Fibroblast of villous mesenchyme (primary cell): Measurements from ENCODE around the gene MPST. TPM values are rescaled to one million over a fixed set of nuclear protein-coding genes. Genes with fewer than 3 reads are reported as not detected.

ENCODE experiments used
- DNase-seq: peaks from one replicate; pipeline ENCODE4 v3.0.0-alpha.2; 2010; ENCODE audit warnings: low read depth
- H3K4me3 ChIP-seq: 2 replicates; pipeline ENCODE4 v1.5.1; 2011; ENCODE audit warnings: low read depth, mild to moderate bottlenecking, low read length
- total RNA-seq: library from RNA; depleted of rRNA; stranded (reverse); fragments of >200 nt; gene quantifications from 2 replicates; pipeline ENCODE4 v1.2.3, GENCODE V29; 2012
- TF ChIP-seq, protein P1 (sequence below): IDR thresholded peaks from 2 replicates; pipeline ENCODE4 v1.5.1; 2012; ENCODE audit warnings: low read depth, mild to moderate bottlenecking, low read length; ENCODE audit not compliant: insufficient read depth

Gene MPST
- total RNA-seq, 1 donor = 64.3 TPM

DNA sequence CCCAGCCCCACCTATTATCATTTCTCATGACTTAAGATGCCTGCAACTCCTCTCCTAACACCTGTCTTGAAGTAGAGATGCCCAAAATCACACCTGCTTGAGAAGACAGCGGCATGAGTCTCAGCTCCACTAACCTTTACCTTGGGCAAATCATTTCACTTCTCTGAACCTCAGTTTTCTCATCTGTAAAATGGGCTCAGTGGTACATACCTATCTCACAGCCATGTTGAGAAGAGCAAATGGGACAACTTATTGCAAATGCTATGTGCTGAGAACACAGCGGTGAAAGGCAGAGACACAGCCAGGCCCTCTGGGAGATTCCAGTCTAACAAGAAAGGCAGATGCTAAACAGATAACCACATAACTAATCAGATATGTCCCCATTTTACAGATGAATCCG, 8.1 kb upstream of the MPST start:
- no peak overlapping the region for H3K4me3 ChIP-seq
- no peak for DNase-seq
- TF ChIP-seq, protein P1, sequence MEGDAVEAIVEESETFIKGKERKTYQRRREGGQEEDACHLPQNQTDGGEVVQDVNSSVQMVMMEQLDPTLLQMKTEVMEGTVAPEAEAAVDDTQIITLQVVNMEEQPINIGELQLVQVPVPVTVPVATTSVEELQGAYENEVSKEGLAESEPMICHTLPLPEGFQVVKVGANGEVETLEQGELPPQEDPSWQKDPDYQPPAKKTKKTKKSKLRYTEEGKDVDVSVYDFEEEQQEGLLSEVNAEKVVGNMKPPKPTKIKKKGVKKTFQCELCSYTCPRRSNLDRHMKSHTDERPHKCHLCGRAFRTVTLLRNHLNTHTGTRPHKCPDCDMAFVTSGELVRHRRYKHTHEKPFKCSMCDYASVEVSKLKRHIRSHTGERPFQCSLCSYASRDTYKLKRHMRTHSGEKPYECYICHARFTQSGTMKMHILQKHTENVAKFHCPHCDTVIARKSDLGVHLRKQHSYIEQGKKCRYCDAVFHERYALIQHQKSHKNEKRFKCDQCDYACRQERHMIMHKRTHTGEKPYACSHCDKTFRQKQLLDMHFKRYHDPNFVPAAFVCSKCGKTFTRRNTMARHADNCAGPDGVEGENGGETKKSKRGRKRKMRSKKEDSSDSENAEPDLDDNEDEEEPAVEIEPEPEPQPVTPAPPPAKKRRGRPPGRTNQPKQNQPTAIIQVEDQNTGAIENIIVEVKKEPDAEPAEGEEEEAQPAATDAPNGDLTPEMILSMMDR = no peak

DNA sequence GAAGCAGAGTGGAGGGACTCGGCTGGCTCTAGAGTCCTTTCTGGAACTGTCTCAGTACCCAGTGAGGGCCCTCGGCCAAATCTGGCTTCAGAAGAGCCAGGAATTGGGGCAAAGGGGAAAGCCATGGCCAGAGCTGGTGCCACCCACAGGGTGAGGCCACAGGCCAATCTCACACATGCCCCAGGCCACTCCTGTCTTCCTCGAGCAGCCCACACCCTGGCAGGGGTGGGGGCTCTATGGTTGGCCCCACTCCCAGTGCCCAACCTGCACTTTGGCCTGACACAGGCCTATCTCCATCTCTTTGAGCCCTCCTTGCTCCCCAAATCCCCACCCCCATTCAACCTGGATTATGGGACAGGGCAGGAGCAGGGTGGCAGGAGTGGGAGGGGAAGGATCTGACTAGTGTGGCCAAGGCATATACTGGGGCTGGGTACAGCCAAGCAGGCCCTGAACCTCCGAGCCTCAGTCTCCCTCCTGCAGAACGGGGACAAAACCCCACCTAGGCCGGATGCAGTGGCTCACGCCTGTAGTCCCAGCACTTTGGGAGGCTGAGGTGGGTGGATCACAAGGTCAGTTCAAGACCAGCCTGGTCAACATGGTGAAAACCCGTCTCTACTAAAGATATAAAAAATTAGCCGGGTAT, 7.2 kb upstream of the MPST start:
- TF ChIP-seq, protein P1 = no peak
- no peak overlapping the region for H3K4me3 ChIP-seq
- no peak for DNase-seq

DNA sequence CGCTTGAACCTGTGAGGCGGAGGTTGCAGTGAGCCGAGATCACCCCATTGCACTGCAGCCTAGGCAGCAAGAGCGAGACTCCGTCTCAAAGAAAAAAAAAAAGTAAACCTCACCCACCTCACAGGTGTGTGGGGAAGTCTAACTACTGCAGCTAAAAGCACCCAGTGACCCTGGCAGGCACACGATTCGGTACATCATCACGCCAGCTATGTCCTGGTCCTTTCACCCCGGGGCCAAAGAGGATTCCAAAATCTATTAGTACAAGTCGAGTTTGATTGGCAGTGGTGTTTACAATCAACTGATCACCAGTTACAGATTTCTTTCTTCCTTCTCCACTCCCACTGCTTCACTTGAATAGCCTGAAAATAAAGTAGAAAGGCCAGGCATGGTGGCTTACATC, 6.6 kb upstream of the MPST start:
- no peak overlapping the region for H3K4me3 ChIP-seq
- TF ChIP-seq, protein P1 = no peak
- no peak for DNase-seq

DNA sequence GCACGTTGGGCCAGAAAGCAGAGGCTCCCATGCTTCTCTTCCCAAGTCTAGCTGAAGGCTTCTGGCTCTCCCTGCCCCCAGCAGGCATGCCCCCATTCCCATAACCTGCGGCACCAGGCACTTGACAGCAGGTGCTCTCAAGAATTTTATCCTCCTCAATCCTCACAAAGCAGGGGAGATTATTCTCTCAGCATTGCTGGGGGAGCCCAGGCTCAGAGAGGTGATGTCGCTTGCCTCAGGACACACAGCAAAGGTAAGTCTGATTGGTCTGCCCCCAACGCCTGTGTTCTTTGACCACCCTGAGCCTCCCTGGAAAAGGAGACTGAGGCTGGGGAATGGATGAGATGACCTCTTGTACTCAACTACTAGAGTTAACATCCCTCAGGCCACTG, 5.1 kb upstream of the MPST start:
- TF ChIP-seq, protein P1 = no peak
- no peak for DNase-seq
- no peak overlapping the region for H3K4me3 ChIP-seq

DNA sequence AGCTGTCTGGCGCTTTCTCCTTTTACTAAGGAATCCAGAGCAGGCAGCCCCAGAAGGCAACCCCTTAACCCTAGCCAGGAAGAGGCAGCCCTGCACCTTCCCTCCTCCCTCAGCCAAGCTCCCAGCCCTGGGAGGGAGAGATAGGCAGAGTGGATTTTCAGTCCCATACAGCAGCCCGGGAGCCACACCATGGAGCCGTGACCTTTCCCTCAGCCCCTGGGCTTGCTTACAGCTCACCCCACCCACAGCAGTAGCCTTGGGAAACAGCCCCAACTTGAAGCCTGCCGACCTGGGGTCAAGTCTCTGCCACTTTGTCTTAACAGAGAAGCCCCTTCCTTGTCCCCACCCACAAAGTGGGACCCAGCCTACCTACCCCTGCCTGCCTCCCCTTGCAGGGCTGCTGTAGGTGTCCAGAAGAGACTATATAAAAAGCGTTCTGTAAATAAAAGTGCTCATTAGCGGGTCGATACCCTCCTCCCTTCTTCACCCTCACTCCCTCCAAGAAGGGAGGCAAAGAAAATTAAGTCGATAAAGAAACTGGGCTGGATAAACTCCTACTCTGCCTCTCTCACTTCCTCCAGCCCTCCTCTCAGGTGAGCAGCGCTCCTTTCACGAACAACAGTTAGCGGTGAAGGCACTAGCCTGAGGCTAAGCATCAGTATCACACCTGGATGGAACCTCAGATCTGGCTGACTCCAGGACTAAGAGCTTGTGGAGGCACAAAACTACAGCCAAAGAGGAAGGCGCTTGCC, 4.5 kb upstream of the MPST start:
- H3K4me3 ChIP-seq = no peak overlapping the region
- peak; percentile 25 for DNase-seq
- TF ChIP-seq, protein P1 = no peak

DNA sequence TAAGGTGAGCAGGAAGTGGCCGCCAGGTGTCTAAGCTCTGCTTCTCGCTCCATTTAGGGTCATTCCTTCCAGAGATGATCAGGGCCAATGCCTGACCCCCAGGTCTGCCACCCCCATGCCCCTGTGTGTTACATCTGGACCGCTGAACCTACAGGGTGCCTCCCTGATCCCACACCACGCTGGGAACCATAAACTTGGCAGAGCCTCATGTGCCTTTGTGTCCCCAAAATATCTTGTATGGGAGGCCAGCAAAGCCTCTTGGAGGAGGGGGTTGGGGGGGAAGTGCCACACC, 4.0 kb upstream of the MPST start:
- no peak overlapping the region for H3K4me3 ChIP-seq
- DNase-seq = no peak
- TF ChIP-seq, protein P1 = no peak
